A549 (cell line): ENCODE measurements around the gene ERN1.

Experiments
- CBX8 ChIP-seq: fragments of 200-600 bp; sonication (generic); IDR thresholded peaks from 2 replicates; pipeline ENCODE4 v1.6.1; 2016
- EP300 ChIP-seq, 2 experiments: fragments of >200 bp; sonication (Bioruptor Twin); formaldehyde crosslinking; IDR thresholded peaks; 2 replicates in 1 of 2; 3 replicates in 1 of 2; pipeline ENCODE4 v1.6.1; 2016 to 2017
- HOXB13 ChIP-seq: fragments of 250-450 bp; sonication (Bioruptor Pico); IDR thresholded peaks from 2 replicates; pipeline ENCODE4 v1.5.0; 2020; ENCODE audit warnings: low read depth, mild to moderate bottlenecking, moderate library complexity
- JUN ChIP-seq, 2 experiments: fragments of >200 bp; sonication (Bioruptor Twin); formaldehyde crosslinking; IDR thresholded peaks; 2 replicates in 1 of 2; 3 replicates in 1 of 2; pipeline ENCODE4 v1.6.1; 2016 to 2017
- JUNB ChIP-seq: fragments of >200 bp; sonication (Bioruptor Twin); formaldehyde crosslinking; IDR thresholded peaks from 2 replicates; pipeline ENCODE4 v1.6.1; 2016
- POLR2A ChIP-seq: IDR thresholded peaks from 2 replicates; pipeline ENCODE4 v1.6.1; 2012; ENCODE audit warnings: mild to moderate bottlenecking, low read length
- RAD21 ChIP-seq, 2 experiments: fragments of >200 bp in 1 of 2; sonication (Bioruptor Twin) in 1 of 2; formaldehyde crosslinking in 1 of 2; IDR thresholded peaks in 1 of 2; conservative IDR thresholded peaks in 1 of 2; 2 replicates in 1 of 2; 3 replicates in 1 of 2; pipeline ENCODE4 v1.6.1; 2012 to 2018; ENCODE audit warnings: inconsistent platforms in 1 of 2
- TF ChIP-seq, protein P1 (sequence below): fragments of >200 bp; sonication (Bioruptor Twin); formaldehyde crosslinking; IDR thresholded peaks from 3 replicates; pipeline ENCODE4 v1.5.1; 2016

GRCh38 chr17:64128787-64129514 lies 993 bp downstream of the ERN1 start:
- TF ChIP-seq EP300 (IDR thresholded peaks at IDR 0.05) = no peak
- TF ChIP-seq RAD21 (conservative IDR thresholded peaks at IDR 0.05 in 1 of 2, IDR thresholded peaks at IDR 0.05 in 1 of 2) = no peak
- no peak for TF ChIP-seq HOXB13 (CRISPR knock-in tag)
- no peak for TF ChIP-seq JUNB
- no peak for TF ChIP-seq CBX8
- TF ChIP-seq JUN (IDR thresholded peaks at IDR 0.05) = no peak
- TF ChIP-seq, protein P1, sequence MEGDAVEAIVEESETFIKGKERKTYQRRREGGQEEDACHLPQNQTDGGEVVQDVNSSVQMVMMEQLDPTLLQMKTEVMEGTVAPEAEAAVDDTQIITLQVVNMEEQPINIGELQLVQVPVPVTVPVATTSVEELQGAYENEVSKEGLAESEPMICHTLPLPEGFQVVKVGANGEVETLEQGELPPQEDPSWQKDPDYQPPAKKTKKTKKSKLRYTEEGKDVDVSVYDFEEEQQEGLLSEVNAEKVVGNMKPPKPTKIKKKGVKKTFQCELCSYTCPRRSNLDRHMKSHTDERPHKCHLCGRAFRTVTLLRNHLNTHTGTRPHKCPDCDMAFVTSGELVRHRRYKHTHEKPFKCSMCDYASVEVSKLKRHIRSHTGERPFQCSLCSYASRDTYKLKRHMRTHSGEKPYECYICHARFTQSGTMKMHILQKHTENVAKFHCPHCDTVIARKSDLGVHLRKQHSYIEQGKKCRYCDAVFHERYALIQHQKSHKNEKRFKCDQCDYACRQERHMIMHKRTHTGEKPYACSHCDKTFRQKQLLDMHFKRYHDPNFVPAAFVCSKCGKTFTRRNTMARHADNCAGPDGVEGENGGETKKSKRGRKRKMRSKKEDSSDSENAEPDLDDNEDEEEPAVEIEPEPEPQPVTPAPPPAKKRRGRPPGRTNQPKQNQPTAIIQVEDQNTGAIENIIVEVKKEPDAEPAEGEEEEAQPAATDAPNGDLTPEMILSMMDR = no peak
- no peak for TF ChIP-seq POLR2A
